Measurements from ENCODE around the gene SLC6A2.

Gene SLC6A2

DNA sequence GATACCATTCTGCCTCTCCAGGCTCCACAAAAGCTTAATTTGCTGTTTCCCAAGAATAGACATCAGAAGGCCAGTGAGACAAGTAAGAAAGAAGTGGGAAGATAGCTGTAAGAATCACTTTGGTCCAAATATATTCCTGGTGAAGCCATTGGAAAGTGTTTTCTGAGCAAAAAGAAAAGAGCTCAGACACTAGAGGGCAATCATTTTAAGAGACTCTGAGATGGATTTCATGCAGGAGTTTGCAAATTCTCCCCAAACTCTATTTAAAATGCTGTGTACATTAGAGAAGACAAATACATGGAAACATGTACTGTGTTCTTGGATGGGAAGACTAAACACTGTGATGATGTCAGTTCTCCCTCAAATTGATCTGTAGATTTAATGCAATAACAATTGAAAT lies 8.0 kb upstream of the SLC6A2 start:
- DNase-seq, result no peak

DNA sequence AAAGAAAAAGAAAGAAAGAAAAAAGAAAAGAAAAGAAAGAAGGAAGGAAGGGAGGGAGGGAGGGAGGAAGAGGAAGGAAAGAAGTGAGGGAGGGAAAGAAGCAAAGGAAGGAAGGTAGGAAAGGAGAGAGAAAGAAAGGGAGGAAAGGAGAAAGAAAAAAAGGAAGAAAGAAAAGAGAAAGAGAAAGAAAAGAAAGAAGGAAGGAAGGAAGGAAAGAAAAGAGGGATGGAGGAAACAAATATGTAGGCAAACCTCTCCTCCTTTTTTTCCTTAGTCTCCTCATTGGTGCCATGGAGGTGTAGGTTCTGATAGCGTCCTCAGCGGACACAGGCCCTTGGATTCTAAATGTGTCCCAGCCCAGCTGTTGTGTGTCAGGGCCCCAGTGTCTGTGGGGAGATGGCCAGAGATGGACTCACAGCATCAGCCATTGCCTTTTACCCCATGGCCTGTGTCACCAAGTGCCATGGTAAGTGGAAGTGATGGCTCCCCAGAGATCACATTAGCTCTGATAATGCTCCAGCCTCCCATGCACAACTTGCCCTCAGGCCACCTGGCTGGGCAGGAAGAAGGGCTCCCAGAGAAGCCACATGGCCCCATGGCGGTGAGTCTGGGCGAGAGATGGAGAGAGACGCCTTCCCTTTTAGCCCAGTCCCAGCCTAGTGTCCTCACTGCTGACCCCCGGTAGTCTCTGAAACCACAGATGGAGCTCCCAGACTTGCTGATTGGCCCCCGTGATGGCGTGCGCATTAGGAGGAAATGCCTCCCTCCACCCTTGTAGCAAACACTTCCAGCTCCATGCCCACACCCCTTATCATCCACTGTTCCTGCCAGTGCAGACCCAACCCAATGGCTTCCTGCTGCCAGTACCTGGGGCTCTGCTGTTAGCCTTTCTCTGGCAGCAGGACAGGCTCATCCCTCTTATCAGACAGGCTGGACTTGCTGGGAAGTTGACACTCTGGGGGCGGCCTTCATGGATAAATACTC lies 3.7 kb upstream of the SLC6A2 start:
- DNase-seq, result no peak

DNA sequence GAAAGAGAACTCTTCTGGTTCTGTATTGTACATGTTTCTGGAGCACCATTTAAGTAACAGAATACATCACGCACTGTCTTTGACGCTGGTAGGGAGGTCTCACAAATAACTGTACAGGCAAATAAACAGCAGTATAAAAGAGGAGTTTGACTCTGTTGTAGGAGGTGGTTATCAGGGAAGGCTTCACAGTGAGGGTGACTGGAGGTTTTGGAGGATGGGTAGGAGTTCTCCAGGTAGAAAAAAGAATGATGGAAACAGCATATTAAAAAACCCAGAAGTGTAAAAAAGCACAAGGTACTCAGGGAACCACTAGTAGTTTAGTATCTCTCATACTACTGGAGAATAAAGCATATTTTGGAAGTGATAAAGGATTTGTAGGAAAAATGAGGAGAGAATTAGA lies 2.7 kb upstream of the SLC6A2 start:
- no peak for DNase-seq

DNA sequence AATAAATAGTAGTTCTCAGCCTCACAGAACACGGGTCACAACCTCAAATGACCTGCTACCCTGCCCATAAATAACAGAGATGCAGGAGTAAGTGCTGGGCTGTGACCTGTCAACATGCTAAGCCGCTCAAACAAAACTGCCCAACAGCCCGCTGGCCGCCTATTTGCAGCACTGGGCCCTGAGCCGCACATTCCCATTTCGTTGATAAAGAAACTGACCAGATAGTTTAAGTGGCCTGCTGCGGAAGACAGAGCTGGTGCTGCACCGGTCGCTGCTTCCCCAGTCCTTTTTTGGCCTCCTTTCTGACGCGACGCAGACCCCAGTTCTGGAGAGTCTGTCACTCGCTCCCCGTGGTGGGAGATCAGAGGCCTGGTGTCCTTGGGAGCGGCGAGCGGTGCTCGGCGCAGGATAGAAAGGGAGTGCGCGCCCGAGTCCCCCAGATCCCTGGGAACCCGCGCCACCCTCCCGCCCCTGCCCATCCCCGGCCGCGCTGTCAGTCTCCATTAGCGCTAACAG lies 349 bp upstream of the SLC6A2 start:
- DNase-seq, result no peak

DNA sequence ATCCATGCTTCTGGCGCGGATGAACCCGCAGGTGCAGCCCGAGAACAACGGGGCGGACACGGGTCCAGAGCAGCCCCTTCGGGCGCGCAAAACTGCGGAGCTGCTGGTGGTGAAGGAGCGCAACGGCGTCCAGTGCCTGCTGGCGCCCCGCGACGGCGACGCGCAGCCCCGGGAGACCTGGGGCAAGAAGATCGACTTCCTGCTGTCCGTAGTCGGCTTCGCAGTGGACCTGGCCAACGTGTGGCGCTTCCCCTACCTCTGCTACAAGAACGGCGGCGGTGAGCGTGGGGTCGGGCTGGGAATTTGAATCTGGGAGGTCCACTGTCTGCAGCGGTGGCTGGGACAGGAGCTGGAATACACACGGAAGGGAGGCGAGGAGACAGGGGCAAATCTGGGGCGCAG lies 904 bp downstream of the SLC6A2 start:
- DNase-seq, result no peak

DNA sequence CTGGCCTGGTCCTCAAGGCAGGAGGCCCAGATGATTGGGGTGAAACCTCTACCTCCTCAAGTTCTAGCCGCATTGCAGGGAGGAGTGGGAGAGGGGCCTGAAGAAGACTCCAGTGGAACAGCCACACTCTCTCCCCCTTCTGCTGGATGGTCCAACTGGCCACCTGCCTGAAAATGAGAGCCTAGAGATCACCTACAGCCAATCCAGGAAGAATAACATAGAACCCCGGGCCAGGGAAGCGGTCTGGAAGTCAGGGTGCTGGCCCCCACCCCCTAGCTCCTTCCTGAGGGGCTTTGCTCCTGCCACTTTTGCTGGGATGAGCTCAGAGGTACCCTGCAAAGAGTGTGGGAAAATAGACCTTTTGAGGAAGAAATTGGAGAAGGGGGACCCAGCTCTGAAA lies 1.8 kb downstream of the SLC6A2 start:
- no peak for DNase-seq

DNA sequence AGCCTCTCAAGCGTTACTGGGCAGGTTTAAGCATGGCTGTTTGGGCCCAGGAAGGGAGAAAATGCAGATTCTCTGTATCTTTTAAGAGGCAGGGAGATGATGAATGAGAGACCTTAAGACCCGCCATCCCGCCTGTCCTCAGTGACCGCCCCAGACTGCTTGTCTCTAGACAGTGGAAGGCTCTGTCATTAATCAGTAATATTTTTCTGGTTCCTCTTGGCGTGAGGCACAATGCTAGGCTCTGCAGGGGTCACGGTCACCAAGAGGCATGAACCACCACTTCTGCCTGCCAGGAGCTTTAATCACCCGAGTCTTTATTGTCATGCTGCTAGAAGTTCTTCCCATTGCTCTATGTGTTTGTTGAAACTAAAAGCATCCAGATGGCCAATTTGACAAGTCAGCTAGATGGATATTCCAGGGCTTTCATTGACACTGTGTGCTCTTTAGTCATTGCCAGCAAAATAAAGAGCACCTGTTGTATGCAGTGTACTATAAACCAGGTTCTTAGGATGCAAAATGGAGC lies 3.2 kb downstream of the SLC6A2 start:
- DNase-seq, result no peak

DNA sequence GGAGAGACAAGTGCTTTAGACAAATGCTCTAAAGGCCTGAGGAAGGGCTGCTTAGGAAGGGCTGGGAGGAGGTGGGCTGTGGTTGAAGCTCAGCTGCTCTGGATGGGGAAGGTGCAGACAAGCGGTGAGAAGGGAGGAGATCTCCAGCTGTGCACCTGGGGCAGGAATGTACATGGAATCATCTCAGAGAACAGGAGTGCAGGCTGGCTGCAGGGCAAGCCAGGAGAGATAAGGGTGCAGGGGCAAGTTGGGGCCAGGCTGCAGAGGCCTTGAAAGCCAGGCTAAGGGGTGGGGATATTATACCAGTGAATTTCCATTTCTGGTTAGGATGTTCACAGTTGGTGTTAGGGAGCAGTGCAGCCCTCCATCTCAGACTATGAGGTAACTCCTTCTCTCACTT lies 4.2 kb downstream of the SLC6A2 start:
- no peak for DNase-seq

DNA sequence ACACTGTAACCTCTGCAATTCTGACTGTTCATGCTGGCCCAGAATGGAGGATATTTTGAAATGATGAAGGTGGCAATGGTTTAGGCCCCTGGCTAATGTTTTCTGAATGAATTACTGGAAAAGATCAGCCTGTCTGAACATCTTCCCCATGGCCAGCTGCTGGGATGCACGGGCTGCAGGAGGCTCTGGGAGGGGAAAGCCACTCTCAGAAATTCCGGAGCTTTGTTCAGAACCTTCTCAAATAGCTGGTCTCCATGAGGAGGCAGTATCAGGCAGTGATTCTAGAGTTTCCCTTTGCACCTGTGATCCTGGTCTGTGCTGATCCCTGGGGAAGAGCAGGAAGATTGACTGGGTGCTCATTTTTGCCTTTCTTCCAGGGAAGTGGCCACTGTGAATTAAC lies 5.0 kb downstream of the SLC6A2 start:
- DNase-seq, result no peak

DNA sequence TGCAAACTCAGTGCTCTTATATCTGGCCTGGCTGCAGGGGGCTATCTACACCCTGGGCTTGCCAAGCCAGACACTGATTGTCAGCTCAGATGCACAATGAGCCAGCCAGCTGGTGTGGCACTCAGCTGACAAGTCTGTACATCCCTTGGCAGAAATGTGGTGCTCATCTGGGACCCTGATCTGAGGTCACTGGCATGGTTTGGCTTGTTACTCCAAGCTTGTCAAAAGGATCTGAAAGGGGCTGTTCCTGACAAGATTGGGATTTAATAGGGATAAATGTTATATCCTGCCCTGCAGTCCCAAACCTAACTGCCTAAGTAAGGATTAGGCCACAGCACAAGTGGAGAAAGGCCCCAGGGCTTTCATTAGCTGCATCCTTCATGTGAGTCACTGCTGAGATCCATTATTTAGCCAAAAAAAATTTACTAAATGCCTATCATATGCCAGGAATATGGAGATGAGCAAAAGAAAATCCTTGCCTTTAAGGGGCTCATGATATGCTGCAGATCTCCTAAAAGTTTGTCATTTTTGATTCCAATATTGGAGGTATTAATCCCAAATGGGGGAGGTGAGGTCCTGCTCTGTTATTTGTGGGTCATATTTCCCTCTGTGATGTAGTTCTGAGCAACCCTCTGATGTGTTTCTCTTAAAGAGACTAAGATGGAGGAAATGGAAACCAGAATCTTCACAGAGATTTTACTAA lies 6.3 kb downstream of the SLC6A2 start:
- peak in 1 of 14 donors; percentile 4 for DNase-seq

DNA sequence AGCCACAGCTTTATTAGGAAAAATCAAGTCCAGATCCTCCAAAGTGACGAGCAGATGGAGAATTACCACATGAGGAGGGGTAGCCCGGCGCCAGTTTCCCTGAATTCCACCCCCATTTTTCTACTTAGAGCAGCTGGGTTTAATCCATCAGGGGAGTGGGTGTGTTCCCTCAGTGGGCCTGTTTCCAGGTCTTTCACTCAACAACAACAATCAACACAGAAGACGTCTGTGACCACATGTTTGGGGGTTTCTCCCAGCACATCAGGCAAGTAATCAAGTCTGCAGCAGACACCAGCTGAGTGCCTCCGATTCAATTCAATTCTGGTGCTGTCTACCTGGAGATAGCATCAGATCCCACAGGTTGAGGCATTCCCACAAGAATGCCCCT lies 6.8 kb downstream of the SLC6A2 start:
- no peak for DNase-seq

DNA sequence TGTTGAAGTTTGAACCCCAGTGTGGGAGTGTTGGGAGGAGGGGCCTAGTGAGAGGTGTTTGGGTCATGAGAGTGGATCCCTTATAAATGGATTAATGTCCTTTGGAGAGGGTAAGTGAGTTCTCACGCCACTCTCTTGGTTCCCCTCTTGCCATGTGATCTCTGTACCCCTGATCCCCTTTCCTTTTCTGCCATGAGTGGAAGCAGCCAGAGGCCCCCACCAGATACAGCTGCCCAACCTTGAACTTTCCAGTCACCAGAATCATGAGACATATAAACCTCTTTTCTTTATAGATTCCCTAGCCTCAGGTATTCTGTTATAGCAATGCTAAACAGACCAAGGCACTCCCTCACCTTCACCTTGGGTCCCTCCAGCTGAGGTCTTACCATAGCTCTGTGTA lies 7.4 kb downstream of the SLC6A2 start:
- no peak for DNase-seq

DNA sequence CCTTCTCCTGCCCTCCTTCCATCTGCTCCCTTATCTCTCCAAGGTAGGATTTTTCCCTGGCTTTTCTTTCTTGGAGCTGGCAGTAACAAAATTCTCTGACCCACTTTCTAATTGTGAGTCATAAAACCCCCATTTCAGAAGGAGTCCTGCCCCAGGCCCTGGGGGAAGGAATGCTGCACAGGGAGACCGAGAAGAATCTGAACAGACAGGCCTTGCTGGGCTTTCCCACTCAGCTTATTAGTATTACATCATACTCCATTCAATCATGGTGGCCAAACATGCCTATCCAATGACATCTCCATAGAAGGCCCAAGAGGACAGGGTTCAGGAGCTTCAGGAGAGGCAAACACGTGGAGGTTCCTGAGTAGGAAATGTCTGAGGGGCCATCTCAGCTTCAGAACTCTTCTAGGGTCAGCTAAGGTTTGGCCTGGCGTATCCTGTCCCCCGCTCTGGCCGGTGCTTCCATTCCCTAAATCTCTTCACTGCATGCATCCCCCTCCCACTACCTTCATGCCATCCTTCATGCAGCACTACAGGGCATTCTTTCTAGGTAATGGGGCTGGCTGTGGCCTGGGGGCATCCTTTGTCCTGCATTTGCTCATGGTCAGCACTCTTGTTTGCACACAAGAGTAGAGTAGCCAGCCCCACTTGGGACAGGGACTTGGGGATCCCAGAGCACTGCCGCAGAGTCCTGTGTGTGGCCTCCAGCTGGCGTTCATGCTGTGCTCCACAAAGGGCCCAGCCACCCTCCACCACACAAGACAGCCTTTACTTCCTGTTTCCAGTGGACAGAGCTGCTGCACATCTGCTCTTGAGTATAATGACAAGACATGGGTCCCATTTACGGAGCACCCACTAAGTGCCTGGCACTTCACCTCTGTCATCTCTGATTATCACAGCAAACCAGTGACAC lies 8.2 kb downstream of the SLC6A2 start:
- no peak for DNase-seq

DNA sequence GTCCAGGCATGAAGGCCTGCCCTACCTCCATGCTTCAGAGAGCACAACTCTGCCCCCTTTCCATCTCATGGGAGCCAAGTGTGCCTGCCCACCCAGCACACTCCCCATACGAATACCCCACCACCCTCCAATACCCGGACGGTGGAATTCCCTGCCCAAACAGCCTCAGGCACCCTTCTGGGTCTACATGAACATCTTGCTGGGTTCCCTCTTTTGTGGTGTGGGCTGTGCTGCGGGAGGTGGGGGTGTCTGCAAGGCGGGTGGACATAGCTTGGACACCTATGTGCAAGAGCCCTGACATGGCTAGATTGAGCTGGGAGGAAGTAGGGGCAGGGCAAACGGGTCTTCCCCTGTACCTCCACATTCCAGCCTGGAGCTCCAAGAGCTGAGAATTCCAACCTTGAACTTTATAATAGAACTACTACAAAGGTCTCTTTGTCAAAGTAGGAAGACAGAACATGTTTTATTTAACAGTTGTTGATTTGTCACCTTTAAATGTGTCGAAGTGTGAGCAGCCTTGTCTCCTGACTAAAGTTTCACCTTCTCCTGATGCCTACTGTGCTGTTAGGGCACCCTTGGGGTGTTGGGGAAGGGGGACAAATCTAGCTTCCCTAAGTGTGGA lies 9.1 kb downstream of the SLC6A2 start:
- no peak for DNase-seq

DNA sequence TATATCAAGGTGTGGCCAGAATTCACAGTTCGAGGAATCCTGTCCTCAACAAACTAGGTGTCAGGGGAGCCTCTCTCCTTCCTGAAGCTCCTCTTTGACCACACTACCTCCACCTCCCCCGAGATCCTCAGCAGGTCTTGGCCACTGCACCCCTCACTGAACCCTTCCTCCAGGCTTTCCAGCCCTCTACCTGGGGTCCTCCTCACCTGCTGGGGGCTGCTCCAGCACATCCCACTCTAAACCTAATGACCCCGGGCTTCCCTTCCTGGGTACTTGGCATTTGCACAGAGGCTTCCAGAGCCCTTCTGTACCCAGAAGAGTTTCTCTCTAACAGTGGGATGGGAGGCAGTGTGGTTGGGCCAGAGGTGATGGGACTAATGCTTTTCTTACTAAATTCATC lies 9.7 kb downstream of the SLC6A2 start:
- DNase-seq, result no peak

DNA sequence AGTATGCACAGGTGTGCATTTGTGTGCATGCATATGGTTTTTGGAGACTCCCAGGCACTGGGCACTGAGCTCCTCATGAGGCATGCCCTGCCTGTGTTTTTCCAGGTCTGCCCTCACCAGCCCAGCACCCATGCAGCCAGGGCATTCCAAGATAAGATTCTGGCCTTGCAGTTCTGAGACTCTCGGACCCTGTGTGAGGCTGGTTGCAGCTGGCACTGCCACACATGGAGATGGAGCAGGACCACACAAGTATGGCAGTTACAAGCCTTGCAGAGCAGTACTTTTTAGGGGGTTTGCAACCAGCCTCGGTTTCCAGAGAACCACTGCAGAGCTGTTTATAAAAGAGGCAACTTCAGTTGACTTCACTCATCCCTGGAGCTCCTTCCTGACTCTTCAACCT lies 10.2 kb downstream of the SLC6A2 start:
- DNase-seq, result no peak

DNA sequence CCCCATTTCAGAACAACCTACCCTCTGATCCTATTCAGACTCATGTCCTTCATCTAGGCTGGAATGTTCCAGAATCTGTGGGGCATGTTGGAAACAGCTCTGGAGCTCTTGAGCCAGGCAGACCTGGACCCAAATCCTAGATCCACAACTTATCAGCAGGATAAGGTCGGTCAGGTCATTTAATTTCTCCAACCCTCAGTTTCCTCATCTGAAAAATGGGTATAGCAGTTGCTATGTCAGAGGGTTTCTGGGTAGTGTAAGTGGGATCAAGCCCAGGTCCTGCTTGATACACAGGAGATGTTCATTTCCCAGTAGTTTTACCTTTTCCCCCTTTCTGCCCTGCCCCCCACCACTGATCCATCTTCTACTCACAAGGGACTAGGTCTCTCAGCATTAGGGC lies 12.0 kb downstream of the SLC6A2 start:
- DNase-seq, result no peak

DNA sequence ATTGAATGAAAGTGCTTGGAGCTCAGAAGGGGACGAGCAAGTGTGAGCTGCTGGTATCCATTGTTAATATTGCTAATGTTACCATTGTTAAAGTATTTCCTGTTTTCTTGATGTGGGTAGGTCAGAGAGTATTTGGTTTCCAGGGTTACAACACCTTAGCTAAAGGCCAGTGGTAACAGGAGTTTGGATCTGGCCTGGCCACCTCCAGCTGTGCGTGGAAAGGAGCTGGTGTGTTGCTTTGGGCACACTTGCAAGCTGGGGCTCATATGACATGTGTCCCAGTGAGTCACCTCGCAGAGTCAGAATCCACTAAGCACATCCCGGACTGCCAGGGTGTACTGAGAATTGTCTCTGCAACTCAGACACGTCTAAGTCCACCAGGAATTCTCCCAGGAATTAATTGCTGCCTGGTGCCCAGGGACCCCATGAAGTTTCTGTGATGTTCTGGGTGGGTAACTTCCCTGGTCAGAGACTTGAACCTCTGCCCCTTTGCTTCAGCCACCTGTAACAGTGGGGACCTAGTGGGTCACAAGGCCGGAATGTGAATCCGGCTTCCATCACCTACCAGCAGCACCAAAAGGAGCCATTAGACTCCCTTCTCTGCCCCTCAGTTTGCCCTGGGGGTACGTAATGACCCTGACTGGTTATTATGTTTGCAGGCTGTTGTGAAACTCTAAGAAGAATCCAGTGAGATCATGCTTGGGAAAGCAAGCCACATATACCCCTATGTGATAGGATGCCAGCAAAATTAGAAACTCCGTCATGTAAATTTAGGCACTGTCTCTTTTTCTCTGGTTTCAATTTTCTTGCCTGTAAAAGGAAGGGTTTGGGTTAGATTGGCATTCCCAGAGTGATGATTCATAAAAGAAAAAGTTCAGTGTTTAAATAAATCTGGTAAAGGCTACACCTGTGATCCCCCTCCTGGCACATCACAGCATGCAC lies 12.8 kb downstream of the SLC6A2 start:
- DNase-seq, result no peak

DNA sequence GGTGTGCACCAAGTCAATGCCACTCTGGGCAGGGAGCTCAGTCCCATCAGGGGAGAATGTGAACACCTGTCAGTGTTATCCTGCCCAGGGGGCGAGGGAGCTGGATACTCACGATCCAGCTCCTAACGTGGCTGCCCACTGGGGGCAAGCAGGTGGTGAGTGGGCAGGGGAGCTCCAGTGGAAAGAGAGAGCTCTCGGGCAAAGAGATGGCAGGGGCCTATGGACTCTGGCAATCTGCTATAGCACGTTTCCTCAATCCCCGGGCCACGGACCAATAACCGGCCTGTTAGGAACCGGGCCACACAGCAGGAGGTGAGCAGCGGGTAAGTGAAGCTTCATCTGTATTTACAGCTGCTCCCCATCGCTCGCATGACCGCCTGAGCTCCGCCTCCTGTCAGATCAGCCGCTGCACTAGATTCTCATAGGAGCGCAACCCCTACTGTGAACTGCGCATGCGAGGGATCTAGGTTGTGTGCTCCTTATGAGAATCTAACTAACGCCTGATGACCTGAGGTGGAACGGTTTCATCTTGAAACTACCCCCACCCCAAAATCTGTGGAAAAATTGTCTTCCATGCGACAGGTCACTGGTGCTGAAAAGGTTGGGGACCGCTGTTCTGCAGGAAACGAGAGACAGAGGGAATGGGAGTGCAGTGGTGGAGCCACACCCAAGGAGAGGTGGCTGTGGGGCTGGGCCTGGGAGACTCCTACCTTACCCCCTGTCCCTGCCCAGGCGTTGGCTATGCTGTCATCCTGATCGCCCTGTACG lies 15.6 kb downstream of the SLC6A2 start:
- DNase-seq, result no peak

DNA sequence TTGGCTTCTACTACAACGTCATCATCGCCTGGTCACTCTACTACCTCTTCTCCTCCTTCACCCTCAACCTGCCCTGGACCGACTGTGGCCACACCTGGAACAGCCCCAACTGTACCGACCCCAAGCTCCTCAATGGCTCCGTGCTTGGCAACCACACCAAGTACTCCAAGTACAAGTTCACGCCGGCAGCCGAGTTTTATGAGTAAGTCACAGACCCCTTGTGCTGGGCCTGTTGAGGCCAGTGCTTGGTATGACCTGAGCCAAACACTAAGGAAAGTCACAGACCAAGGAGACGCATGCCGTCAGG lies 16.1 kb downstream of the SLC6A2 start:
- no peak for DNase-seq
